ENCODE measurements around the gene ANKRD53.
"Not testable (repeated sequence)": the region's sequence is repeated elsewhere in the genome, so short reads cannot be mapped to it uniquely, and the experiment has no call there.

The ANKRD53 gene

GRCh38 chr2:71019989-71020388 lies 41.6 kb downstream of the ANKRD53 start:
- DNase-seq (ENCODE audit: low read depth), result not testable (repeated sequence)

- DNase-seq (ENCODE audit: low read depth), result not testable (repeated sequence)
These were observed 43.0 kb downstream of the ANKRD53 start for GRCh38 chr2:71021394-71021793.

DNA sequence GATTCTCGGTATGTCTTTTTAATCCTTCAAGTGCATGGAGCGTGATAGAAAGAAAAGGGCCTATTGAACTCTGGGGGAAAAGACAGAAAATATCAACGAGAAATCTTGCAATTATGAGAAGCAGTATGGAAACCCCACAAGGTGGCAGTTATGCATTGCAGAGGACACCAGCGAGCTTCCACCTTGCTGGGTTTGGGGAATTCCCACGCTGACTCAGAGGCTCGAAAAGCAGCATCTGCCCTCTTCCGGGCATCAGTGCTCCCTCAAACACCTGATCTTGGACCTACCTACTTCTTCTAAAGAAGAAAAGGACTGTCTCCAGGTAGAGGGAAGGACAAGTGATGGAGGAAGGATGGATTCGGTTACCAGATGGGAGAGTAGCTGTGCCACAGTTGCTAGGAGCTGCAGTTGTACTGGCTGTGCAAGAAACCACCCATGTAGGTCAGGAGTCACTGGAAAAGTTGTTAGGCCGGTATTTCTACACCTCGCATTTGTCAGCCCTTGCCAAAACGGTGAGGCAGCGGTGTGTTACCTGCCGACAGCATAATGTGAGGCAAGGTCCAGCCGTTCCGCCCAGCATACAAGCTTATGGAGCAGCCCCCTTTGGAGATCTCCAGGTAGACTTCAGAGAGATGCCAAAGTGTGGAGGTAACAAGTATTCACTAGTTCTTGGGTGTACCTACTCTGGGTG lies 45.3 kb downstream of the ANKRD53 start:
- DNase-seq (ENCODE audit: low read depth), result not testable (repeated sequence)
